T follicular helper cell (primary cell): Measurements from ENCODE around the gene ACSF3.

Experiments used
- DNase-seq: peaks from one replicate; pipeline ENCODE4 v3.0.0-alpha.2; 2020; ENCODE audit warnings: low read depth

The ACSF3 gene

DNA sequence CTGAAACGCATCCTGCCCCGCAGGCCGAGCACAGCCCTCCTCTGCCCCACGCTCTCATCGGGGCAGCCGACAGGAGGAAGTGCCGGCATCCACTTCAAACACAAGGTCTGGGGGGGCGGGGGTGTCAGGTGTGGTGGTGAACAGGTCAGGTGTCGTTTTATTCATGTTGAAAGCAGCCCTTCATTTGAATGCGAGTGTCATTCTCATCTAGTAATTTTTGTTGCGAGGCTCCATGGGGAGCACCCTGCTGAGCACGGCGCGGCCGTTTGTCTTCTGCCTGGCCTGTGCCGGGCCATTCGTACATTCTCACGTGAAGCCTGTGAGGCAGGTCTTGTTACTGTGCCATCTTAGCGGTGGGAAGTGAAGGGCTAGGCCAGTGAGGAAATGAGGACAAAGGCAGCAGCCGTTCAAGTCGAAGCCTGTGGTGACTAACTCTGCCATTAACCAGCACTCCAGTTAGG is 1.9 kb downstream of the ACSF3 start:
- DNase-seq: no peak

DNA sequence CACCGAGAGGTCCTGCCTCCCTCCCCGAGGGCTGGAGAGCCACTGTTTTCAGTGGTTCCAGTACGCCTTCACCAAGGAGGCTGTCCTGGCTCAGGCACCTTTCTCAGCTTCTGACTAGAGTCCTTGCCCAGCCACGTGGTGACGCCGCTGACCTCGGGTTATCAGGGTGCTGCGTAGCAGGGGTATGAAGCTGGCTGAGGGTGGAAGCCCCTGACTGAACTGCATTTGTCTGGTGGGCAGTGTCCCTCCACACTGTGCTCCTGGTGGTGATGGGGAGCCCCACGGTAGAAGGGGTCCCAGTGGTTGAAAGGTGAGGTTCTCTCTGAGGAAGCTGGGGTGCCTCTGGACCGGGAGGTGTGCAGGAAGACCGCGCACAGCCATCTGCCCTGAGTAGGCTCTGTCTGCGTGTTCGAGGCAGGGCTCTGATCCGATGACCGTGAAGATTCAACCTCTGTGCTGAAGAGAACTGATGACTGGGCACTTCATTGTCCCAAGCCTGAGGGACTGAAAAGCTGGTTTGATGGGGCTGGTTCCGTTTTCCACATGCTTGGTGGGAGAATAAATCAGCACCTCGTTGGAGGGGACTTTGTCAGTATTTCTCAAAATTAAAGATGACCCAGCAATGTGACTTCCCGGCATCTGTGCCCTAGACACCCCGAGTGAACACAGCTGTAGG is 2.5 kb downstream of the ACSF3 start:
- DNase-seq: no peak

DNA sequence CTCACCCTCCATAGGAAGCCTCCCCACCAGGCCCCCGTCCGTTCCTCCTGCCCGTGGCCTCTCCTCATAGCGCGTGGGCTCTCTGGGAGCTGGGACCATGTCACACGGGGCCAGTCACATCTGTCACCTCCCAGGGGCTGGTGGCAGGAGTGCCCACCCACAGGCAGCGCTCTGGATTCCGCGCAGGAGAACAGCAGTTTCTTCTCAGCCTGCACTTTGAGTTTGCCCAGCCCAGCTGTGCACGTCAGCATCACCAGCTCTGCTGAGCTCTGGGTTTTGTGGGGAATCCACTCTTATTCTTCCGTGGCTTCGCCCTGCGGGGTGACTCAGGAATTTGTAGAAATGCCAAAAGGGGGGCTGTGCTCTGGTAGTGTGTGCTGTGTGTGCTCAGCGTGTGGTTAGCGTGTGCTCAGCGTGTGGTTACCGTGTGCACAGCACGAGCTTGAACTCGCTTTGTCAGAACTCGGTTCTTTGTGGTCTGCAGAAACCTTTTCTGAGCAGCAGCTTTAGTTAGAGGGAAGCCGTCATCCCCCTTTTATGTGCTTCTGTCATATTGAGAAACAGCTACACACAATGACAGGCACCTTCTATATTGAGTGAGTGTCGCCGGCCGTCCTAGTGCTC is 3.2 kb downstream of the ACSF3 start:
- peak; percentile 38 for DNase-seq

DNA sequence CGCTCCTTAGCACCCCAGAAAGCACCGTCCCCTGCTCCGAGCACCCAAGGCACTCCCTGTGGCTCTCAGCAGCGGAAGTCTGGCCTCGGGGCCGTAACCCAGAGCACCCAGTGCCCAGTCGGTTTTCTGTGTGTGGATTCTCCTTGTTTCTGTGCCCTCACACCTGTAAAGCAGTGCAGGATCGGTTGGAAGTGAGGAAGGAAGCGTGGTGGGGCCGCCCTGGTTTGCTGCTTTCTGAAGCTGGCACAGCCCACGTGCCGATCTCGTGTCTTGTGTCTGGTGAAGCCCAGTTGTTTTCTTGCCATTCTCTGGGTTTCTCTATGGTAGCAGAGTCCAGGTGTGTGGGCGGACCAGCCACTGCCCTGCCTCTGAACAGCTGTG is 3.7 kb downstream of the ACSF3 start:
- DNase-seq: no peak

DNA sequence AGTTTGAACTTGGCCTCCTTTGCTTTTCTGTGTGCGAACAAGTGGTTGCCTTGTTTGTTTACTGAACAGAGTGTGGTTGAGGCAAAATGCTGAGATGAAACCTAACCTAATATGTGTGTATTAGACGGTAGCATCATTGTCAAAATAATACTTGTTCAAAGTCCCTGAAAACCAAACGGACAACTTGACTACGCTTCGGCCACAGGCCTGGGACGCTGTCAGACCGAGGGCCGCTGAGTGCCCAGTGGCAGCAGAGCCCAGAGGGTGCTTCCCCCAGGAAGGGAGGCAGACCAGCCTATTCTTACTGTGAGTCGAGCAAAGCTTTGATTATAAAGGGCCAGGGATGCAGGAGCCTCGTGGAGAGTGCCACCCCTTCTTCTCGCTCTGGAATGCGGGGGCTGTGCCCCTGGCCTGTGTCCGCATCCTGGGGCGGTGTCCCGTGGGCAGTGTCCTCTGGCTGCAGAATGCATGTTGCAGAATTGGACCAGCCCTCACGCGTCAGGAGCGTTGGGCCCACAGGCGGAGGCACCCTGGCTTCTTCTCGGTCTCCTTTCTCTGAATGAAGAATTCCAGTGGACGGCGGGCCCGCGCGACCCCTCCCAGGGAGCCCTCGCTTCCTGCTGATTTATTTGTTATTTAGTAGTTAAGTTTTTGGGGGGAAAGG is 5.2 kb downstream of the ACSF3 start:
- DNase-seq: no peak

DNA sequence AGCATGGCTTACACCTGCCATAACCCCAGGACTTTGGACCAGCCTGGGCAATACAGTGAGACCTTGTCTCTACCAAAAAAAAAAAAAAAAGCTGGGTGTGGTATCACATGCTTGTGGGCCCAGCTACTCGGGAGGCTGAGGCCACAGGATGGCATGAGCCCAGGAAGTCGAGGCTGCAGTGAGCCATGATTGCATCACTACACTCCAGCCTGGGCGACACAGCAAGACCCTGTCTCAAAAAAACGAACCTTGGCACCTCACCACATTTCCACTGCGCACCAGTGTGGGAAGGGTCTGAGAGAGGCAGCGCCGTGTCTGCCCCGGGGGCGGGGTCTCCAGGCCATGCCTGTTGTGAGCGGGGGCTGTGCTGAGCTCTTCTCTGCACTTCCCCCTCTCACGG is 6.3 kb downstream of the ACSF3 start:
- DNase-seq: no peak

DNA sequence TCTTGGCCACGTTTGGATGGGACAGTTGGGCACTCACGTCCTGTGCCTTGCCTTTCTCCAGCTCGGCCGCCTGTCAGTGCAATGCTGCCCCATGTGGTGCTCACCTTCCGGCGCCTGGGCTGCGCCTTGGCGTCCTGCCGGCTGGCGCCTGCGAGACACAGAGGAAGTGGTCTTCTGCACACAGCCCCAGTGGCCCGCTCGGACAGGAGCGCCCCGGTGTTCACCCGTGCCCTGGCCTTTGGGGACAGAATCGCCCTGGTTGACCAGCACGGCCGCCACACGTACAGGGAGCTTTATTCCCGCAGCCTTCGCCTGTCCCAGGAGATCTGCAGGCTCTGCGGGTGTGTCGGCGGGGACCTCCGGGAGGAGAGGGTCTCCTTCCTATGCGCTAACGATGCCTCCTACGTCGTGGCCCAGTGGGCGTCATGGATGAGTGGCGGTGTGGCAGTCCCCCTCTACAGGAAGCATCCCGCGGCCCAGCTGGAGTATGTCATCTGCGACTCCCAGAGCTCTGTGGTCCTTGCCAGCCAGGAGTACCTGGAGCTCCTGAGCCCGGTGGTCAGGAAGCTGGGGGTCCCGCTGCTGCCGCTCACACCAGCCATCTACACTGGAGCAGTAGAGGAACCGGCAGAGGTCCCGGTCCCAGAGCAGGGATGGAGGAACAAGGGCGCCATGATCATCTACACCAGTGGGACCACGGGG is 7.1 kb downstream of the ACSF3 start:
- no peak for DNase-seq

DNA sequence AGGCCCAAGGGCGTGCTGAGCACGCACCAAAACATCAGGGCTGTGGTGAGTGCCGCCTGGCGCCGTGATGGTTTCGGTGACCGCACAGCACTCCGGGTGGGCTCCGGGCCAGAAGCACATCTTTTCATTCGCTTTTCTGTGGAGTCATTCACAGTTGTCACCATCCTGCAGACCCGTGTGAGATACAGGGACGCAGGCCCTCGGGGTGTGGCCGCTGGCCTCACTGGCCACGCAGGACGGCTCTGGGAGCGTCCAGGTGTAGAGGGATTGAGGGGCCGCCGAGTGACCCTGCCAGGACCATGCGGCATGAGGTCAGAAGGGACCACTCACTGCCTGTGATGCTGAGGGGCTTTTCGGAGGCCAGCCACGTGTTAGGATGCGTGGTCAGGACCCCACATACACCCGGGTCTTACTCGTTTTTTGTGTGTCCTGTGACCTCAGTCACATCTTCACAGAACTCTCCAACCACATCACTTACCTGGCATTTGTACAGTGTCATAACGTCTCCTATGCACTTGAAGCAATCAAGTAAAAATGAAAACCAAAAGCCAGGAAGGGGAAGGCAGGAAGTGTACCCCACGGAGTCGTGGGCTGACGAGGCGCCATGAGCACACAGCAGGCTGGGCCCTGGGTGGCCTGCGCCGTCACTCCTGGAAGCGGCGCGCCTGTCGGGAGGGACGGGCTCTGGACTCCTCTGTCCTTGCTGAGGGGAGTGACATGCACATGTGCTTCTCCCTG is 7.8 kb downstream of the ACSF3 start:
- DNase-seq: no peak

DNA sequence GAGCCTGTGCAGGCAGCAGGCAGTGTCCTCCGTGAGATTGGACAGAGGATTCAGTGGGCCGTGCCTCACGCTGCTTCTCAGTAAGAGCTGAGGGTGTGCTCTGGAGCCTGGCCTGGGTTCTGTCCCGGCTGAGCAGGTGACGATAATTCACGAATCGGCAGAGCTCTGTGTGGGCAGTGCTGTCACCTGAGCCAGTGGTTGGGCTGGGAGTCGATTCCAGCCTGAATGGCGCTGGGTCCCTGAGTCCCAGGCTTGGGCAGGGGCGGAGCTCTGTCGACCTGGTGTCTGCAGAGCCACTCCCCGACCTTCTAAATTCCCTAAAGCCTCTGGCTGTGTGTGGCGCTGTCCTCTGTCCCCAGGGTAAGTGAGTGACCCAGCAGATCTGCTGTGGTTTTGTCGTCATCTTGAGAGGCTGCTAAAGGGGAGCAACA is 8.4 kb downstream of the ACSF3 start:
- no peak for DNase-seq

DNA sequence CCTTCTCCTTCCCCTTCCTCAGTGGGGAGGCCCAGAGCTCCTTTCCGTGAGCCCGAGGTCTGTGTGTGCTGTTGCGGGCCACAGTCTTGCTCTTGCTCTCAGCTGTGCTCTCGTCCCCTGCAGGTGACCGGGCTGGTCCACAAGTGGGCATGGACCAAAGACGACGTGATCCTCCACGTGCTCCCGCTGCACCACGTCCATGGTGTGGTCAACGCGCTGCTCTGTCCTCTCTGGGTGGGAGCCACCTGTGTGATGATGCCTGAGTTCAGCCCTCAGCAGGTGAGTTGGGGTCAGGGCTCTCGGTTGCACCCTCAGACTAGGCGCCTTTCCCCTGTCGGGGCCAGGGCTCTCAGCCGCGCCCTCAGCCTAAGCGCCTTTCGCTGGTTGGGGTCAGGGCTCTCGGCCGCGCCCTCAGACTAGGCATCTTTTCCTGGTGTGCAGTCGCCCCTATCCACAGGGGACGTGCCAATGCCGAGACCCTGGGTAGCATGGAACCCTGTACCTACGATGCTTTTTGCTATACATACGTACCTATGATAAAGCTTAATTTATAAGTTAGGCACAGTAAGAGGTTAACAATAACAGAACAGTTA is 8.9 kb downstream of the ACSF3 start:
- no peak for DNase-seq

DNA sequence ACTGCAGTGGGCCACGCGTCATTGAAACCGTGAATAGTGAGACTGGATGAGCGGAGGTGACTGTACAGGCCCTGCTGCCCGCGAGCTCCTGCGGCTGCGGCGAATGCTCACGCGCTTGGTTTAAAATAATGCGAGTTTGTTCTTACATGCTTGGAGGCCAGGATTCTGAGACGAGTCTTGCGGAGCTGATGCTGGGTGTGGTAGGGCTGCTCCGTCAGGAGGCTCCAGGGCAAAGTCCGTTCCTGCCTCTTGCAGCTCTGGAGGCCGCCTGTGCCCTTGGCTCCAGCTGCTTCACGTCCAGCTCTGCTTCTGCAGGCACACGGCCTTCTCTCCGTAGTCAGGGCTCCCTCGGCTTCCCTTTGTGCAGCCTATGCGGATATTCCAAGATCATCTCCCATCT is 9.5 kb downstream of the ACSF3 start:
- DNase-seq: no peak

DNA sequence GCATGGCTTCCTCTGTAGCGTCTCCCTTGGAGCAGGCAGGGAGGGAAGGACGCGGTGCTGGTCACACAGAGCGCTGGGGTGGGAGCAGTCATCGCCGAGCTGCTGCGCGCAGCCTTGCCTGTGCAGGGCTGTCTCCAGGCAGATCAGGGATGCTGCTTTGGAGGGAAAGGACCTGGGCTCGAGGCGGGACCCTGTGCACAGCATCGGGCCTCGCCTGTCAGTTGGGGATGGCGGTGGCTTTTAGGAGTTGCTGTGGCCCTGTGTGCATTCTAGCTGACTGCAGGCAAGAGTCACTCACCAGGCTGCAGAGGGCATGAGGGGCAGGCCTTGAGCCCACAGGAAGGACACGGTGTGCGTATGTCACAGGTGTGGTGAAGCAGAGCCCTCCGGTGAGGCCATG is 10.1 kb downstream of the ACSF3 start:
- DNase-seq: no peak

DNA sequence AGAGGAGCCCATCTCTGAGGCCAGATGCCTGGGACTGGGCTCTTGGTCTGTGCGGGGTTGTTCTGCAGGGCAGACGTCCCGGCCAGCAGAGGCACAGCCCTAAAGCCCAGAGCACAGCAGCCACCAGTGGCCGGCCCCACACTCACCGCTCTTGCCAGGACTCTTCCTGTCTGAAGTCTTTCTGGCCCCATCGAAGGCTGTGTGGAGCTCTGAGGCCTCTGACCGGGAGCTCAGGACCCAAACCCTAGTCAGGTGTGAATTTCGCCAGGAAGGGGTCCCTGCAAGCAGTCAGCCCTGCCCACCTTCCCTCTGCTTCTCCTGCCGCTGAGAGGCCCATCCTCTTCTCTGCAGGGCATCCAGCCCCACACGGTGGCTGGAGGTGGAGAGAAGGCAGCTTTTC is 10.7 kb downstream of the ACSF3 start:
- no peak for DNase-seq

DNA sequence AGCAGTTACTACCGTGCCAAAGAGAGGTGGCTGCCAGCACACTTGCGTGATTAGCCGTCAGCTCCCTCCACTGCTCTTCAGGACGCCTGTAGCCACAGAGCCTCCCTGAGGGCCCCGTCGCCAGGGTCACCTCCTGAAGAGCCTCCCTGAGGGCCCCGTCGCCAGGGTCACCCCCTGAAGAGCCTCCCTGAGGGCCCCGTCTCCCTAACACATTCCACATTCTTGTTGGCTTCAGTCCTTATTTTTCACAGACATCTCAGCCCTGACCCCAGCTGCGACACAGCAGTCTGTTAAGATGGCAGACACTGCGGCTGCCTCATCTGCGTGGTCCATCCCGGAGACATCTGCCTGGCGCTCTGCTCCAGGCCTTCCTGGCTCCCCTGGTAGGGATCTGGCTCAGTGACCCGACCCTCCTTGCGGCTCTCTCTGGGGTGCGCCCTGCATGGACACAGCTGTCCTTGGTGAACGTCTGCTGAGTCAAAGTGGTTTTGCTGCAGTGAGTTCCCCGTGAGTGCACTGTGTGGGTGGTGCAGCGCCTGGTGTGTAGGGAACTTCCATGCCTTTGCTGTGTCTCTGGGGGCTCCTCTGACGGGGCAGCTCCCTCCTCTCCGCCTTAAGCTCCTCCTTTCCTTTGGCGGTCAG is 11.4 kb downstream of the ACSF3 start:
- no peak for DNase-seq

DNA sequence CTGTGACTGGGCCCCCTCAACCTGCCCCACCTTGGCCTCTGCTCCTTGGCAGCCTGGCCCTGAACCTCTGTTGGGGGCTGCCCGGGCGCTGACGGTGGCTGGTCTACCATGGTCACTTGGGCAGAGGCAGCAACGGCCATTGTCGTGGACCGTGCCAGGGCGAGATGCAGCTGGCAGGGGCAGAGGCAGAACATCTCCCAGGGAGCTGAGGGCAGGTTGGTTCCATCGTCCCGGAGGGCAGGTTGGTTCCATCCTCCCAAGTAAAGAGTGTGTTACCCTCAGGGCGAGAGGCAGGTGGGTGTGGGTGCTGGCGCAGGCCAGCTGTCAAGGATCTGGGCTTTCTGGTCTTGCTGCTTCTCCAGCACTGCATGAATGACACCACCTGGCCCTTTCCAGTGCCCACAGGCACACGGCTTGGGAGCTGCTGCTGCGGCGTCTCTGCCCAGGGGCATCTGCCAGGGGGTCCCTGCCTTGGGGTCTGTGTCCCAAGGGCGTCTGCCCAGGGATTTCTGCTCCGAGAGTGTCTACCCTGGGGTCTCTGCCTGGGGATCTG is 12.0 kb downstream of the ACSF3 start:
- no peak for DNase-seq

DNA sequence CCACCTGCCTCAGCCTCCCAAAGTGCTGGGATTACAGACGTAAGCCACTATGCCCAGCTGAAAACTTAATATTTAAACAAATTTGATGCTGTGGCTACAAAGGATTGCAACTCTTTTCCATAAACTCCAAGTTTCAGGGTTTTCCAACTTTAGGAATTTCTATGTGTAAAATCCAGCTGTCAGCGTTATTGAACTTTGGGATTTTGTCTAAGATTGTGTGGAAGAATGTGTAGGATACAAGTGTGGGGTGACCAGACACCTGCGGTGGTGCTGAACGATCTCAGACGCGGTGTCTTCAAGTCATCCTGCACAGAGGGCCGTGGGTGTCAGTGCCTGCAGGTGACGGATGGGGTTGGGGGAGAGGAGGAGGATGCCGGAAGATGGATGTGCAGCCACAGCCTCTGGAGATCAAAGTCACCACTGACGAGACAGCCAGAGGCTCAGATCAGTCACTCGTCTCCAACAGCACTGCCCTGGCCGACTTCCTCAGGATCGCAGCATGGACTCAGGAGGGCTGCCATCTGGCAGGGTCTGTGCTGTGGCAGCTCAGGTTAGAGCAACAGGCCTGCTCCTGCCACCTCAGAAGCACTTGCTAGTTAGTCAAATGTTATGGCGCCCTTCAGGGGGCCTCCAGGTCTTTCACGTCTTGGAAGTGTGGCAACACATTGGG is 13.0 kb downstream of the ACSF3 start:
- DNase-seq: no peak

DNA sequence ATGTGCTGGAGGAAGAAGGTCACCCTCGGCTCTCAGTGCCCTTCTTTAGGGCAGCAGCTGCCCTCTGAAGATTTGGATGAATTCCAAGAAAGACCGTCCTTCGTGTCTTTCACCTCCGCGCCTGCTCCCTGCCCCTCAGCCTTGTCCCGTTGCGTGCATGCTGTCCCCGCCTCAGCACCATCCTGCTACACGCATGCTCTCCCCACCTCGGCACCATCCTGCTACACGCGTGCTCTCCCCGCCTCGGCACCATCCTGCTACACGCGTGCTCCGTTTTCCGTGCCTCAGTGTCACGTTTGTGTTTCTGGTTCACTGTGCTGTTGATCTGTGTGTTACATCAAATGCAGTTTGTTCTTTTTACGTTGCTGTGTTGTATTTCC is 13.5 kb downstream of the ACSF3 start:
- no peak for DNase-seq

DNA sequence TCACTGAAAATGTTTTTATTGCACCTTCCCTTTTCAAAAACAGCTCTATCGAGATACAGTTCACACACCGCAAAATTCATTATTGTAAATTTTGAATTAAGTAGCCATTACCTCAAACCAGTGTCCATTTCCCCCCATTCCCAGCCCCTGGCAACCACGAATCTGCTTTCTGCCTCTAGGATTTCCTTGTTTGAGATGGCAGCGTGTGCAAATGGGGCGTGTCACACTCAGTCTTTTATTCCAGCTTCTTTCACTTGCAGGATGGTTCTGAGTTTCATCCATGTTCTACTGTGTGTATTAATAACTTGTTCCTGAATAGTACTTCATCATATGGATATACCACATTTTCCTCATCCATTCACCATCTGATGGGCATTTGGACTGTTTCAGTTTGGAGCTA is 14.8 kb downstream of the ACSF3 start:
- DNase-seq: no peak

DNA sequence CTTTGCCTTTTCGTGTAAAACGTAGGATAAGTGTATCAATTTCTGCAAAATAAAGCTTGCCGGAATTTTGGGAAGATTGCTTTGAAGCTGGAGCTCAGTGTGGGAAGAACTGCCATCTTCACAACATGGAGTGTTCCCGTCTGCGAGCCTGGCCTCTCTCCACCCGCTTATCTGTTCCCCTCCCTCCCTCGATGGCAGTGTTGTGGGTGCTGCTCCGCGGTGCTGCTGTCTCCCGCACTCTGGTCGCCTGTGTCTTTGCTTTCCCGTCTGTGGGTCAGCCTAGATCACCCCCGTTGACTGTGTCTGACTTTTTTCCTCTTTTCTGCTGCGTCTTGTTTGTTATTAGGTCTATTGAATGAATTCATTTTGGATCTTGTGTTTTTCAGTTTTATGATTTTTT is 17.0 kb downstream of the ACSF3 start:
- no peak for DNase-seq

DNA sequence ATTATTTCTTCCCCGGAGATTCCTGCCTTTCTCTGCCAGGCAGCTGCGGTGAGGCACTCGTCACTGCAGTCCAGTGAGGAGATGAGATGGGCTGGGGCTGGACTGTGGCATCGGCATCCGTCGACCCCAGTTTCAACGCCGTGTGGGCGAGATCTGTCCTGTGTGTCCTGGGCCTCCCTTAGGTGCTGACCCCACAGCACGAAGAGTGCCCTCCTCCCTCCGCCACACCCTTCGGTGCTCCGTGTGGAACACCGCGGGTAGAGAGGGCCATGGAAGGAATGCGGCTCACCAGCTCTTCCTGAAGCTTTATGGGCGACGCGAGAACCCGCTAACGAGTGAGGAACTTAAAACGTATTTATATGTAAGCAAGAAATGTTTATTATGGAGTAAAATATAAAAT is 17.6 kb downstream of the ACSF3 start:
- DNase-seq: no peak
